ENCODE data around the gene RIN3. TPM values are rescaled to one million over a fixed set of nuclear protein-coding genes. Genes with fewer than 3 reads are reported as not detected.

Gene RIN3
- total RNA-seq, 6 experiments from 2014 or later, result 10.7 to 20.4 (median 18.9) TPM

GRCh38 chr14:92527721-92528120, 14.1 kb downstream of the RIN3 start:
- TF ChIP-seq POLR2A (IDR thresholded peaks at IDR 0.05) (no peak), CTCF (IDR thresholded peaks at IDR 0.05) (no peak)
- ATAC-seq, result no peak

GRCh38 chr14:92528486-92529100, 15.0 kb downstream of the RIN3 start:
- DNase-seq, result no peak
- WGBS (ENCODE audit: insufficient coverage, low coverage, low lambda C conversion rate, missing lambda C conversion rate), result 87% methylated on average over 2 of the region's 14 CpGs

More at GRCh38 chr14:92527721-92528120, 14.1 kb downstream of the RIN3 start:
- WGBS (ENCODE audit: insufficient coverage, low coverage, low lambda C conversion rate, missing lambda C conversion rate), result 82% methylated on average over 11 of the region's 14 CpGs
- intact Hi-C loops (cut with DNase I), result no loop called here
- no peak overlapping the region for H3K4me3 ChIP-seq
- no peak for DNase-seq
- no peak overlapping the region for H3K27ac ChIP-seq
- H3K27me3 ChIP-seq, result no peaks in the 10 kb centered on the region
- peaks cover 0 to 24% (median 4%) of the 10 kb centered on the region in 4 donors for H3K4me1 ChIP-seq
- H3K36me3 ChIP-seq, result no peaks in the 10 kb centered on the region
- no peaks in the 10 kb centered on the region for H3K9me3 ChIP-seq

GRCh38 chr14:92529903-92530302, 16.3 kb downstream of the RIN3 start:
- no peak for TF ChIP-seq POLR2A (IDR thresholded peaks at IDR 0.05)
- TF ChIP-seq CTCF (IDR thresholded peaks at IDR 0.05), result no peak
- peaks cover 0 to 26% (median 7%) of the 10 kb centered on the region in 4 donors for H3K4me1 ChIP-seq
- H3K27me3 ChIP-seq, result no peaks in the 10 kb centered on the region
- WGBS (ENCODE audit: insufficient coverage, low coverage, low lambda C conversion rate, missing lambda C conversion rate), result 28% methylated on average over 4 of the region's 4 CpGs
- intact Hi-C loops (cut with DNase I), result no loop called here
- DNase-seq (no peak), ATAC-seq (peak in 1 of 4 donors; percentile 3)
- no peak overlapping the region for H3K4me3 ChIP-seq
- peak overlapping the region in 2 of 3 donors; percentile 6 to 38 for H3K27ac ChIP-seq
- H3K36me3 ChIP-seq, result no peaks in the 10 kb centered on the region
- H3K9me3 ChIP-seq, result no peaks in the 10 kb centered on the region

More at GRCh38 chr14:92528486-92529100, 15.0 kb downstream of the RIN3 start:
- Histone ChIP-seq H3K36me3 (no peaks in the 10 kb centered on the region), H3K4me3 (no peak overlapping the region), H3K27ac (peak overlapping the region in 1 of 3 donors; percentile 38), H3K9me3 (no peaks in the 10 kb centered on the region), H3K4me1 (peaks cover 0 to 32% (median 7%) of the 10 kb centered on the region in 4 donors), H3K27me3 (no peaks in the 10 kb centered on the region)
- TF ChIP-seq POLR2A (IDR thresholded peaks at IDR 0.05) (no peak), CTCF (IDR thresholded peaks at IDR 0.05) (no peak)
- intact Hi-C loops (cut with DNase I), result no loop called here
- no peak for ATAC-seq

- DNase-seq (no peak), ATAC-seq (peak; percentile 4 to 43 (median 24))
- peaks cover 0 to 28% (median 7%) of the 10 kb centered on the region in 4 donors for H3K4me1 ChIP-seq
- TF ChIP-seq POLR2A (IDR thresholded peaks at IDR 0.05), result peak; percentile 19
- no peak for TF ChIP-seq CTCF (IDR thresholded peaks at IDR 0.05)
- intact Hi-C loops (cut with DNase I), result no loop called here
- H3K27ac ChIP-seq, result no peak overlapping the region
- H3K36me3 ChIP-seq, result no peaks in the 10 kb centered on the region
- no peaks in the 10 kb centered on the region for H3K9me3 ChIP-seq
- no peak overlapping the region for H3K4me3 ChIP-seq
- 62% methylated on average over 13 of the region's 16 CpGs for WGBS (ENCODE audit: insufficient coverage, low coverage, low lambda C conversion rate, missing lambda C conversion rate)
- H3K27me3 ChIP-seq, result no peaks in the 10 kb centered on the region
These were observed 17.7 kb downstream of the RIN3 start for GRCh38 chr14:92531106-92531873.
